HG02840 (cell line): ENCODE data around the gene ARL2.
"Not testable (repeated sequence)": the region's sequence is repeated elsewhere in the genome, so short reads cannot be mapped to it uniquely, and the experiment has no call there.

Experiments used
- ATAC-seq: cut with Tn5 transposase; IDR thresholded peaks from one replicate; pipeline ENCODE4 v1.9.1; 2021; ENCODE audit warnings: mild to moderate bottlenecking, moderate library complexity, moderate number of reproducible peaks; ENCODE audit not compliant: unreplicated experiment, low FRiP score

The ARL2 gene

DNA sequence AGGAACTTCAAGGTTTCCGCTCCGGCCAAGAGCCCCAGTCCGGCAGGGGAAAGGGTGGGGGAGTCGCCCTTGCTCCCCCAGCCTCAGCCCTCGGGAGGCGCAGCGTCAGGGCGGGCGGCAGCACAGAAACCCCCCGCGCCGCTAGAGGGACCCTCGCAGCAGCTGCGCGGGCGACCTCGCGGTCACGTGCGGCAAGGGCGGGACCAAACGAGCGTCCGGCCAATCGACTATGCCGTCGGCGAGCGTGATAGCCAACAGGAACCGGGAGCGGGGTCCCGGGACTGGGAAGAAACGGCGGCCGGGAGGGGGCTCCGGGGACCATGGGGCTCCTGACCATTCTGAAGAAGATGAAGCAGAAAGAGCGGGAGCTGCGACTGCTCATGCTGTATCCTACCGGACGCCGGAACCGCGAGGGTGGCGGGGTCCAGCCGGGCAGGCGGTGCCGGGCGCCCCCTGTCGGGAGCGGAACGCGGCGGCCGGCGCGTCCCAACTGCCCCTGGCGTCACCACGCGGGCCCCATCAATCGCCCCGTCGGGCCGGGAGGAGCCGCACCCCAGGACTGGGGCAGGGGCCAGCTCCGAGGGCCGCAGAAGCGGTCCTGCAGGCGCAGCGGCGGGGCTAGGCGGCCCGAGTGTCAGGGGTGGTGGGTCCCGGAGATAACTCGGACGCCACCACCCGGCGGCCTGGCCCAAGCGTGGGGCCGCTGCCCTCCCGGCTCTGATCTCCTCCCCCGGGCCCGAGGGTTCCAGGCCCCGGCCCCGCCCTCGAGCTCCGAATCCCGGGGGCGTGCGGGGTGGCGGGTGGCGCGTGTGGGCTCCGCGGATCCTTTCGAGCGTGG, at the start of gene ARL2:
Gene ARL2, plus strand, starts transcription at position 273 of the 838 bp plus-strand sequence. Its CDS starts 48 bp downstream, at position 321.
- peak; percentile 69 for ATAC-seq

DNA sequence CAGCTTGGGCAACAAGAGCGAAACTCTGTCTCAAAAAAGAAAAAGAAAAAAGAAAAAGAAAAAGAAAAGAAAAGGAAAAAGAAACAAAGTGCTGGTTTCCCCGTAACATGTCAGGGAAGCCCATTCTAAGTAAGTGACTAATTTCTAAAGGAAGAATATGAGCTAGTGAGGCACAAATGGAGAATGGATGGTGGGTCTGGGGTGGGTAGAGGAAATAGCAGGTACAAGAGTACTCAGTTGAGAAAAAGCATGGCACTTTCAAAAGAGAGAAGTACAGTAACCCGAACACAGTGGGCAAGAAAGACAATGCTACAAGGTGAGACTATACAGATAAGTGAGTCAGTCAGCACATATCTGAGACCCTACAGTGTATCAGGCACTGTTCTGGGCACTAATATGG, 46.6 kb upstream of the ARL2 start:
- no peak for ATAC-seq

GRCh38 chr11:64969209-64969608, 44.8 kb upstream of the ARL2 start:
- ATAC-seq = no peak

DNA sequence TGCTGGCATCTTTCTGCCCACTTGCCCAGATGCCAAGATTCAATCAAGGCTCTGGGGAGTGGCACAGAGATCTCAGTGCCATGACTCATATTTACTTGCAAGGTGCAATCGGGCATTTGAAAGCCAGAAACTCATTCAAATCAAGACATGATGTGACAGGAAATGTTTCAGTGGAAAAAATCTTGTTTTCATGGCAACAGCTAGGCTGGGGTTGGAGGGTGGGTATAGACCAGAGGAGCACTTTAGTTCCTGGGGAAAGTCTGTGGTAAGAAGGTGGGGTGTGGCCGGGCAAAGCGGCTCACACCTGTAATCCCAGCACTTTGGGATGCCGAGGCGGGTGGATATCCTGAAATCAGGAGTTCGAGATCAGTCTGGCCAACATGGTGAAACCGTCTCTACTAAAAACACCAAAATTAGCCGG, 43.2 kb upstream of the ARL2 start:
- no peak for ATAC-seq

GRCh38 chr11:64971421-64972233, 42.3 kb upstream of the ARL2 start, which contains the start of gene MAJIN:
TSS of gene MAJIN (minus strand) at chr11:64972108. CDS start at chr11:64959405, 12,703 bp downstream.
- peak; percentile 67 for ATAC-seq

GRCh38 chr11:64974124-64974523, 39.8 kb upstream of the ARL2 start:
- ATAC-seq = no peak

GRCh38 chr11:64976651-64977050, 37.3 kb upstream of the ARL2 start:
- no peak for ATAC-seq

- ATAC-seq = not testable (repeated sequence)
Measured at GRCh38 chr11:64983339-64983738, 30.6 kb upstream of the ARL2 start.

GRCh38 chr11:64987998-64988854, 25.7 kb upstream of the ARL2 start:
- ATAC-seq = no peak

GRCh38 chr11:64989416-64989815, 24.5 kb upstream of the ARL2 start:
- no peak for ATAC-seq

DNA sequence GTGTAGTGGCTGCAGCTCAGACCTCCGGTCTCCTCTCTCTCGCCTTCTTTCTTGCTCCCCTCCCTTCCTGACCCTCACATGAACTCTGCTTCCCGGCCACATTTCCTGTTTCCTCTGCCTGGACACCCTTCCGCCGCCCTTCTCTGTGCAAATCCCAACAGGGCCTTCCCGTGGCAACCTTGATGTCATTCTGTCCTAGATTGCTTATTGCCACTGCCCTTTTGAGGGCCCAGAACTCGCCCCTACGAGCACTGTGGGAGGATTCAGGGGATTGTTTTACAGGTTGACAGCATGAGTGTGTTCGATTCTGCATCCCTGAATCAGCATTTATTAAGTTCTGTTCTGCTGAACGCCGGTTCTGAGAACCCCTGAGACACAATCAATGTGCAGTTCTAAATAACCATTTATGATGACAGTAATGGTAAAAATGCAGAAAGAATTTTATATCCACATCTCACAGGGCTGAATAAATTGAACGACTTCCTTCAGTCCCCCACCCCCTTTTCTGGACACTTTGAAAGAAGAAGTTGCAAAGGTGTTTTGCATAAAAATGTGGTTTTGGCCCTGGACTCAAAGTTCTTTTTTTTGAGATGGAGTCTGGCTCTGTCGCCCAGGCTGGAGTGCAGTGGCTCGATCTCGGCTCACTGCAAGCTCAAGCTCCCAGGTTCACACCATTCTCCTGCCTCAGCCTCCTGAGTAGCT, 23.6 kb upstream of the ARL2 start:
- no peak for ATAC-seq

GRCh38 chr11:64994318-64994717, 19.6 kb upstream of the ARL2 start:
- ATAC-seq = no peak

- no peak for ATAC-seq
Measured at GRCh38 chr11:64996327-64996709, 17.6 kb upstream of the ARL2 start.

DNA sequence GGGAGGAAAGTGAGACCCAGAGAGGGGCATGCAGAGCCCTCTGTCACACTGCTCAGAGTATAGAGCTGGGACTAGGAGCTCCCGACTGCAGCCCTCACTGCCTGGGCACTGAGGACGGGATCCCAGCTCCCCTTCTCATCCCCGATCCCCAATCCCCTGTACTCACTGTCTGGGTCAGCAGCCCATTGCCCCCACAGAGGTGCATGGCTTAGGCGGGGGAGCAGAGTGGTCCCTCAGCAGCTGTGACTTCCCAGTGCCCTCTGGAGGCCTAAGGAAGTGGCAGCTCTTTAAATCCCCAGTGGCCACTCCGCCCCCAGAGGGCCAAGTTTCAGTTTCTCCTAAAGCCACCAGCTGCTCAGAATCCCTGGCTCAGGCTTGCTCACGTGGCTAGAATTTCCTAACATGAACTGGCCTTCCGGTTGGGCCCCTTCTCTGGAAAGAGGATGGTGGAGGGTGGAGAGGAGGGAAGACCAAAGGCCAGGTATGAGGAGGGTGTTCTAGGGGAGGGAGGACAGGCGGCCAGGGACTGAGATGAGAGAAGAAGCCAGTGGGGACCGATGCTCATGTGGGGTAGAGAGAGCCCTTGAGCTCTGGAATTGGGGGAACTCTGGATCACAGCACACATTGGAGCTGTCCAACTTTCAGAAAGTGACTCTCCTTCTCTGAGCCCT, 17.1 kb upstream of the ARL2 start, which contains the start of gene BATF2:
Gene BATF2, minus strand, starts transcription at position 262 of the 671 bp plus-strand sequence. Its CDS starts 57 bp downstream, at position 205.
- no peak for ATAC-seq

DNA sequence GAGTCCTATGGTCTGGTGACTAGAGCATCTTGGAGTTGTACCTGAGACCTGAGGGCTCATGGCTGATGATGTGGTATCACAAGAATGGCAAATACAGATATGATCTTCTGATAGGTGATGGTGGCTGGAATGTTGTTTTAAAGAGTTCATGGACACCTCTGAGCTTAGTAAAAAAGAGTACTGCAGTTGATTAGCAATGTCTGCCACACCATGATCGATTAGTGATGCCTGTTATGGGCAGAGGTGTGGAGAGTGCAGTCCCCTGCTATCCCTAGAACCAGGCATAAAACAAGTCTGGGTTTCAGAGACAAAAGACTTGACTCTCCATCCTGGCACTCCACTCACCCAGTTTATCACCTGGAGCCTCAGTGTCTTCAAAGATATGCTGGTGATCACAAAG, 15.8 kb upstream of the ARL2 start:
- ATAC-seq = no peak

- ATAC-seq = no peak
Measured at GRCh38 chr11:64998690-64999431, 15.1 kb upstream of the ARL2 start.

DNA sequence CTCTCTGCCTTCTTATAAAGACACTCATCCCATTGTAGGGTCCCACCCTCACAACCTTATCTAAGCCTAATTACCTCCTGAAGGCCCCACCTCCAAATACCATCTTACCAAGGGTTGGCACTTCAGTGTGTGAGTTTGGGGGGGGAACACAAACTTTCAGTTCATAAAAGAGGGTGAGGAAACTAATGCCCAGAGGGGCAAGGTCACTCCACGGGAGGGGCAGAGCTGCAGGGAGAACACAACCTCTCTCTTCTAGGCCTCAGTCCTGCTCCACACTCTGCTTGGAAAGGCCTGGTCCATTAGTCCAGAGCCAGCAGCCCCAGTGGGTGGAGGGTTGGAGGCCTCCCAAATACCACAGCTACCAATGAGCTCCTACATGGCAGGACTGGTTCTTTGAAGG, 14.5 kb upstream of the ARL2 start:
- ATAC-seq = no peak

GRCh38 chr11:65002706-65003105, 11.3 kb upstream of the ARL2 start:
- no peak for ATAC-seq

DNA sequence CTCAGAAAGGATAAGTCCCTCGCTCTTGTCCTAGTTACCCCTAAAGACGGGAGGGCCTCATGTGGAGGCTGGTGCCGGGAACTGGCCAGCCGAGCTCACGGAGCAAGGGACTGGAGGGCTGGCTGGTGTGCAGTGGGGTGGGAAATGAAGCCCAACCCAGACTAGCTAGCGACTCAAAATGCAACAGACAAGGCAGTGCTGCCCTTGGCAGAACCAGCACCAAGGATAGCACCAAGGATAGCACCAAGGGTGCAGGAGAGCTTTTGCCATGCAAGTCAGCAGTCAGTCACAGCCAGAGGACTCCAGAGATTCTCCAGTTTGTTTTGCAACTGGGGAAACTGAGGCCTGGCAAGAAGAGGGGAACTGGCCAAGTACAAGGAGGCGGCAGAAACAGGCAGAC, 10.7 kb upstream of the ARL2 start:
- ATAC-seq = no peak
